HEK293 (cell line): ENCODE results near the gene TCF21.

ENCODE experiments used
- CTCF ChIP-seq: fragments of 450-650 bp; formaldehyde crosslinking; IDR thresholded peaks from 2 replicates; pipeline ENCODE4 v1.5.1; 2016; ENCODE audit warnings: missing biosample characterization, missing genetic modification characterization
- GFI1B ChIP-seq: fragments of 450-650 bp; formaldehyde crosslinking; IDR thresholded peaks from 2 replicates; pipeline ENCODE4 v1.5.1; 2016; ENCODE audit warnings: missing biosample characterization, missing genetic modification characterization
- KLF1 ChIP-seq: fragments of 450-650 bp; formaldehyde crosslinking; IDR thresholded peaks from 2 replicates; pipeline ENCODE4 v1.5.1; 2016; ENCODE audit warnings: missing biosample characterization, missing genetic modification characterization
- KLF8 ChIP-seq: fragments of 450-650 bp; formaldehyde crosslinking; IDR thresholded peaks from 2 replicates; pipeline ENCODE4 v1.5.1; 2016; ENCODE audit warnings: missing biosample characterization, missing genetic modification characterization
- PRDM10 ChIP-seq: fragments of 450-650 bp; formaldehyde crosslinking; IDR thresholded peaks from 2 replicates; pipeline ENCODE4 v1.5.1; 2016; ENCODE audit warnings: missing biosample characterization, missing genetic modification characterization
- TCF7L2 ChIP-seq: IDR thresholded peaks from 2 replicates; pipeline ENCODE4 v1.6.1; 2011; ENCODE audit warnings: low read depth, mild to moderate bottlenecking, inconsistent platforms, low read length, moderate library complexity, borderline replicate concordance
- ZFP3 ChIP-seq: fragments of 450-650 bp; formaldehyde crosslinking; IDR thresholded peaks from 2 replicates; pipeline ENCODE4 v1.5.1; 2016; ENCODE audit warnings: low read depth, missing biosample characterization, missing genetic modification characterization
- ZNF23 ChIP-seq: fragments of 450-650 bp; formaldehyde crosslinking; IDR thresholded peaks from 2 replicates; pipeline ENCODE4 v1.5.1; 2016; ENCODE audit warnings: missing biosample characterization, missing genetic modification characterization, borderline replicate concordance
- ZNF24 ChIP-seq: fragments of 450-650 bp; formaldehyde crosslinking; IDR thresholded peaks from 2 replicates; pipeline ENCODE4 v1.5.1; 2016; ENCODE audit warnings: missing biosample characterization, missing genetic modification characterization
- ZNF274 ChIP-seq, 2 experiments: fragments of 200-500 bp in 1 of 2; fragments of 450-650 bp in 1 of 2; sonication (Bioruptor generic) in 1 of 2; formaldehyde crosslinking in 1 of 2; IDR thresholded peaks; 2 replicates each; pipeline versions ENCODE4 v1.5.1 to v1.6.1; 2014 to 2016; ENCODE audit warnings: borderline replicate concordance in 1 of 2, inconsistent platforms in 1 of 2, low read length in 1 of 2, missing biosample characterization in 1 of 2, missing genetic modification characterization in 1 of 2
- ZNF768 ChIP-seq: fragments of 450-650 bp; formaldehyde crosslinking; IDR thresholded peaks from 2 replicates; pipeline ENCODE4 v1.5.1; 2018; ENCODE audit warnings: missing biosample characterization, mild to moderate bottlenecking, missing genetic modification characterization
- ZNF830 ChIP-seq: fragments of 450-650 bp; IDR thresholded peaks from 2 replicates; pipeline ENCODE4 v1.5.0; 2018; ENCODE audit warnings: missing biosample characterization, missing genetic modification characterization, low read depth, mild to moderate bottlenecking, moderate library complexity

- TF ChIP-seq ZNF274 (IDR thresholded peaks at IDR 0.05; ENCODE audit: low read length) (no peak), ZNF274 (tag by site-specific recombination; IDR thresholded peaks at IDR 0.05; ENCODE audit: borderline replicate concordance) (no peak), ZNF24 (tag by site-specific recombination) (no peak), CTCF (tag by site-specific recombination) (no peak), ZFP3 (tag by site-specific recombination) (no peak), TCF7L2 (no peak), PRDM10 (tag by site-specific recombination) (peak; percentile 54), ZNF23 (tag by site-specific recombination) (no peak), GFI1B (tag by site-specific recombination) (peak; percentile 84), KLF1 (tag by site-specific recombination) (0 out of 2 replicates have a peak, but pooled peaks have one; percentile 21), ZNF768 (tag by site-specific recombination) (no peak), KLF8 (tag by site-specific recombination) (peak; percentile 66), ZNF830 (no peak)
Observed at GRCh38 chr6:133887156-133887879, 1.6 kb upstream of the TCF21 start.
